IMR-90 (cell line): Measurements from ENCODE around the gene THSD8. TPM values are rescaled to one million over a fixed set of nuclear protein-coding genes. Genes with fewer than 3 reads are reported as not detected.

ENCODE experiments used
- polyA plus RNA-seq, 3 experiments: library from polyadenylated mRNA; depleted of rRNA; stranded (reverse); fragments of >200 nt; gene quantifications; 2 replicates each; pipeline ENCODE4 v1.2.3, GENCODE V29; 2012; ENCODE audit warnings: low replicate concordance in 1 of 3
- total RNA-seq: library from RNA; depleted of rRNA; stranded (reverse); fragments of >200 nt; gene quantifications from 2 replicates; pipeline ENCODE4 v1.2.3, GENCODE V29; 2012
- TF ChIP-seq, protein P1 (sequence below): conservative IDR thresholded peaks from 2 replicates; pipeline ENCODE4 v1.5.1; 2012; ENCODE audit warnings: mild to moderate bottlenecking, low read depth, low read length, improper control_type of control experiment

THSD8 gene
- total and polyA plus RNA-seq, 2 of the 4 experiments (the other 2 are of a cell fraction), result 0.68 TPM; not detected in 1

DNA sequence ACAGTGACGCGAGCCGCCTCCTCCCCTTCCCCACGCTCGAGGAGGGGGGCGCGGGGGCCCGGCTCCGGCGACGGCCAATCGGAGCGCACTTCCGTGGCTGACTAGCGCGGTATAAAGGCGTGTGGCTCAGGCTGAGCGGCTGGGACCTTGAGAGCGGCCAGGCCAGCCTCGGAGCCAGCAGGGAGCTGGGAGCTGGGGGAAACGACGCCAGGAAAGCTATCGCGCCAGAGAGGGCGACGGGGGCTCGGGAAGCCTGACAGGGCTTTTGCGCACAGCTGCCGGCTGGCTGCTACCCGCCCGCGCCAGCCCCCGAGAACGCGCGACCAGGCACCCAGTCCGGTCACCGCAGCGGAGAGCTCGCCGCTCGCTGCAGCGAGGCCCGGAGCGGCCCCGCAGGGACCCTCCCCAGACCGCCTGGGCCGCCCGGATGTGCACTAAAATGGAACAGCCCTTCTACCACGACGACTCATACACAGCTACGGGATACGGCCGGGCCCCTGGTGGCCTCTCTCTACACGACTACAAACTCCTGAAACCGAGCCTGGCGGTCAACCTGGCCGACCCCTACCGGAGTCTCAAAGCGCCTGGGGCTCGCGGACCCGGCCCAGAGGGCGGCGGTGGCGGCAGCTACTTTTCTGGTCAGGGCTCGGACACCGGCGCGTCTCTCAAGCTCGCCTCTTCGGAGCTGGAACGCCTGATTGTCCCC lies 10.4 kb upstream of the THSD8 start, which contains the start of gene JUNB (continued):
- TF ChIP-seq, protein P1, sequence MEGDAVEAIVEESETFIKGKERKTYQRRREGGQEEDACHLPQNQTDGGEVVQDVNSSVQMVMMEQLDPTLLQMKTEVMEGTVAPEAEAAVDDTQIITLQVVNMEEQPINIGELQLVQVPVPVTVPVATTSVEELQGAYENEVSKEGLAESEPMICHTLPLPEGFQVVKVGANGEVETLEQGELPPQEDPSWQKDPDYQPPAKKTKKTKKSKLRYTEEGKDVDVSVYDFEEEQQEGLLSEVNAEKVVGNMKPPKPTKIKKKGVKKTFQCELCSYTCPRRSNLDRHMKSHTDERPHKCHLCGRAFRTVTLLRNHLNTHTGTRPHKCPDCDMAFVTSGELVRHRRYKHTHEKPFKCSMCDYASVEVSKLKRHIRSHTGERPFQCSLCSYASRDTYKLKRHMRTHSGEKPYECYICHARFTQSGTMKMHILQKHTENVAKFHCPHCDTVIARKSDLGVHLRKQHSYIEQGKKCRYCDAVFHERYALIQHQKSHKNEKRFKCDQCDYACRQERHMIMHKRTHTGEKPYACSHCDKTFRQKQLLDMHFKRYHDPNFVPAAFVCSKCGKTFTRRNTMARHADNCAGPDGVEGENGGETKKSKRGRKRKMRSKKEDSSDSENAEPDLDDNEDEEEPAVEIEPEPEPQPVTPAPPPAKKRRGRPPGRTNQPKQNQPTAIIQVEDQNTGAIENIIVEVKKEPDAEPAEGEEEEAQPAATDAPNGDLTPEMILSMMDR, result no peak
